GM18868 (cell line): ENCODE measurements around the gene RSAD1.
A peak's percentile ranks its signal among the peaks of the same experiment; 100 is the strongest.
"Not testable (repeated sequence)": the region's sequence is repeated elsewhere in the genome, so short reads cannot be mapped to it uniquely, and the experiment has no call there.

Source experiments
- ATAC-seq: cut with Tn5 transposase; IDR thresholded peaks from one replicate; pipeline ENCODE4 v1.9.1; 2021; ENCODE audit warnings: mild to moderate bottlenecking, moderate library complexity; ENCODE audit not compliant: unreplicated experiment

The RSAD1 gene

GRCh38 chr17:50471009-50471905 lies 7.4 kb upstream of the RSAD1 start:
- ATAC-seq = no peak

- no peak for ATAC-seq
Measured at GRCh38 chr17:50472286-50472685, 6.4 kb upstream of the RSAD1 start.

- not testable (repeated sequence) for ATAC-seq
Measured at GRCh38 chr17:50472761-50473161, 5.9 kb upstream of the RSAD1 start.

- ATAC-seq = no peak
Measured at GRCh38 chr17:50473901-50474300, 4.8 kb upstream of the RSAD1 start.

GRCh38 chr17:50474523-50474922 lies 4.1 kb upstream of the RSAD1 start:
- ATAC-seq = no peak

GRCh38 chr17:50475362-50475761 lies 3.3 kb upstream of the RSAD1 start:
- ATAC-seq = no peak

GRCh38 chr17:50475775-50476544 lies 2.7 kb upstream of the RSAD1 start:
- ATAC-seq = not testable (repeated sequence)

- no peak for ATAC-seq
Measured at GRCh38 chr17:50476545-50477315, 1.9 kb upstream of the RSAD1 start.

GRCh38 chr17:50477976-50478375 lies 684 bp upstream of the RSAD1 start:
- ATAC-seq = no peak

- peak; percentile 34 for ATAC-seq
Measured at GRCh38 chr17:50479522-50480141, 972 bp downstream of the RSAD1 start.

- no peak for ATAC-seq
Measured at GRCh38 chr17:50480142-50480764, 1.6 kb downstream of the RSAD1 start.

- ATAC-seq = no peak
Measured at GRCh38 chr17:50480854-50481490, 2.3 kb downstream of the RSAD1 start.

- no peak for ATAC-seq
Measured at GRCh38 chr17:50481648-50482047, 3.0 kb downstream of the RSAD1 start.

GRCh38 chr17:50482110-50482509 lies 3.5 kb downstream of the RSAD1 start:
- ATAC-seq = no peak

GRCh38 chr17:50482516-50482915 lies 3.9 kb downstream of the RSAD1 start:
- peak; percentile 33 for ATAC-seq

GRCh38 chr17:50483266-50483665 lies 4.6 kb downstream of the RSAD1 start:
- ATAC-seq = no peak

GRCh38 chr17:50484386-50485155 lies 5.9 kb downstream of the RSAD1 start:
- no peak for ATAC-seq

GRCh38 chr17:50487213-50488096 lies 8.8 kb downstream of the RSAD1 start:
- ATAC-seq = no peak
